HFFc6 (cell line): ENCODE results near the gene P2RY12. TPM values are rescaled to one million over a fixed set of nuclear protein-coding genes. Genes with fewer than 3 reads are reported as not detected.

Source experiments
- DNase-seq: peaks from one replicate; pipeline ENCODE4 v3.0.0-alpha.2; 2018
- H3K27ac Mint-ChIP-seq: 2 replicates; pipeline ENCODE4 v1.8.0; 2020; ENCODE audit warnings: mild to moderate bottlenecking, mixed read lengths
- H3K27me3 Mint-ChIP-seq: 2 replicates; pipeline ENCODE4 v1.8.0; 2021; ENCODE audit warnings: mild to moderate bottlenecking, moderate library complexity, mixed read lengths; ENCODE audit not compliant: insufficient read depth
- H3K36me3 Mint-ChIP-seq: 2 replicates; pipeline ENCODE4 v1.8.0; 2021; ENCODE audit warnings: low read depth, mixed read lengths
- H3K4me1 Mint-ChIP-seq: 2 replicates; pipeline ENCODE4 v1.8.0; 2020; ENCODE audit warnings: low read depth, mixed read lengths
- H3K4me3 Mint-ChIP-seq: 2 replicates; pipeline ENCODE4 v1.8.0; 2020; ENCODE audit warnings: mild to moderate bottlenecking, moderate library complexity, mixed read lengths
- H3K9me3 Mint-ChIP-seq: 2 replicates; pipeline ENCODE4 v1.8.0; 2020; ENCODE audit warnings: mild to moderate bottlenecking, mixed read lengths
- total RNA-seq, 6 experiments: library from RNA; stranded (reverse); fragmentation: NEBNext Ultra II Directional; extraction: Animal tissue kit (Norgen Biotek cat#: 25700); gene quantifications; 2 replicates in 1 of 6; 3 replicates in 5 of 6; pipeline ENCODE4 v1.2.3, GENCODE V29; 2021
- TF ChIP-seq, protein P1 (sequence below): fragments of 200-600 bp; sonication (generic); IDR thresholded peaks from 2 replicates; pipeline ENCODE4 v1.5.0; 2021; ENCODE audit warnings: antibody characterized with exemption, mild to moderate bottlenecking

Gene P2RY12
- total RNA-seq, 6 experiments from 2014 or later, result not detected

DNA sequence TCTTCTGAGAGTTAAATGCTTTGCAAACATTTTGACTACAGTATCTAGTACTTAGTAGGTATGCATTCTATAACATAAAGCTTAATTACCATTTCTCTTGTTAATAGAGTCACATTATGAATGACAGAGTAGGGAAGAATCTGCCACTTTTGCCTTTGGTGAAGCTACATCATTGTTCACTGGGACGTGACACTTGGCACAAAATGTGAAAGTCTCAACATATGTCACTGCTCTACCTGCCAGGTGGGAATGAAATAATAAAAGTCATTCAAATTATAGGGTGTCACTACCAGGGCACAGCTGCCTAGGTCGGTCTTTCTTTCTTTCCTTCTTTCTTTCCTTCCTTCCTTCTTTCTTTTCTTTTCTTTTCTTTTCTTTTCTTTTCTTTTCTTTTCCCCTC is 85.5 kb downstream of the P2RY12 start:
- Mint-ChIP-seq H3K9me3 (no peaks in the 10 kb centered on the region), H3K4me1 (peaks cover 32% of the 10 kb centered on the region), H3K27me3 (peaks cover 7% of the 10 kb centered on the region), H3K4me3 (no peak overlapping the region), H3K27ac (no peak overlapping the region), H3K36me3 (0 out of 2 replicates have a peak, but pooled peaks cover 4% of the 10 kb centered on the region)
- TF ChIP-seq, protein P1, sequence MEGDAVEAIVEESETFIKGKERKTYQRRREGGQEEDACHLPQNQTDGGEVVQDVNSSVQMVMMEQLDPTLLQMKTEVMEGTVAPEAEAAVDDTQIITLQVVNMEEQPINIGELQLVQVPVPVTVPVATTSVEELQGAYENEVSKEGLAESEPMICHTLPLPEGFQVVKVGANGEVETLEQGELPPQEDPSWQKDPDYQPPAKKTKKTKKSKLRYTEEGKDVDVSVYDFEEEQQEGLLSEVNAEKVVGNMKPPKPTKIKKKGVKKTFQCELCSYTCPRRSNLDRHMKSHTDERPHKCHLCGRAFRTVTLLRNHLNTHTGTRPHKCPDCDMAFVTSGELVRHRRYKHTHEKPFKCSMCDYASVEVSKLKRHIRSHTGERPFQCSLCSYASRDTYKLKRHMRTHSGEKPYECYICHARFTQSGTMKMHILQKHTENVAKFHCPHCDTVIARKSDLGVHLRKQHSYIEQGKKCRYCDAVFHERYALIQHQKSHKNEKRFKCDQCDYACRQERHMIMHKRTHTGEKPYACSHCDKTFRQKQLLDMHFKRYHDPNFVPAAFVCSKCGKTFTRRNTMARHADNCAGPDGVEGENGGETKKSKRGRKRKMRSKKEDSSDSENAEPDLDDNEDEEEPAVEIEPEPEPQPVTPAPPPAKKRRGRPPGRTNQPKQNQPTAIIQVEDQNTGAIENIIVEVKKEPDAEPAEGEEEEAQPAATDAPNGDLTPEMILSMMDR, result no peak
- no peak for DNase-seq

DNA sequence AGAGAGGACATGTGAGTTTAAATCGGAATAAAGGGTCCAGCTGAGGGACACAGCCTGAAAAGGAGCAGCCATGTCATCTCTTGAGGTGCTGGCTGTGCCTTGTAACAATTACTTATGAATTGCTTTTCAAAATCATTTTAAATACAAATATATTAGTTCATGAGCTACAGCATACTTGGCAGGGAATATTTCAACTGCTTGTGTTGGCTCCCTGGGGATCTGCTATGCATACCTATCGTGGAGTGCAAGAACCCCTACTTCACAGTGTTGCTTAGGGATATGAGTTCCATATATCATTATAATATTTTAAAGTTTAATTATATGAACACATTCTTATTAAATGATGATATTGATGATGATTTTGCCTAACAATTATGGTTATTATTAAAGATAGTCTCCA is 87.1 kb downstream of the P2RY12 start:
- no peak for DNase-seq
- Mint-ChIP-seq H3K4me1 (peaks cover 20% of the 10 kb centered on the region), H3K27ac (no peak overlapping the region), H3K36me3 (no peaks in the 10 kb centered on the region), H3K27me3 (peaks cover 7% of the 10 kb centered on the region), H3K4me3 (no peak overlapping the region), H3K9me3 (no peaks in the 10 kb centered on the region)
- TF ChIP-seq, protein P1, result no peak

DNA sequence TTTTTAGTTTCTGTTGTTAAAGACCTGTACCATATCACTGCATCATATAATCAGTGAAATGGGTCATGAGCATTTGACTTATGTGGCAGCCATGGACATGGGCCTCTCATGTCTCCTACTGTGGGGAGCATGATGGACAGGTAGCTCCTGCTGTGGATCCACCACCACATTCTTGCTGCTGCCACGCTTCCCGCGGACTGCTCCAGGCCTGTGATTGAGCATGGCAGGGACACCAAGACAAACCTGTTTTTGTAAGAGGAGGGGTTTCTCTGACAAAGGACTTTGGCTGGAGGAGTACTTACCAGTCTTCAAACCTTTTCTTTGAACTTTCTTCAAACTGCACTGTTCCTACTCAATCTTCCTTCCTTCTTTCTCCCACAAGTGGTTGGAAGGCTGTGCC is 88.3 kb downstream of the P2RY12 start:
- TF ChIP-seq, protein P1, result no peak

DNA sequence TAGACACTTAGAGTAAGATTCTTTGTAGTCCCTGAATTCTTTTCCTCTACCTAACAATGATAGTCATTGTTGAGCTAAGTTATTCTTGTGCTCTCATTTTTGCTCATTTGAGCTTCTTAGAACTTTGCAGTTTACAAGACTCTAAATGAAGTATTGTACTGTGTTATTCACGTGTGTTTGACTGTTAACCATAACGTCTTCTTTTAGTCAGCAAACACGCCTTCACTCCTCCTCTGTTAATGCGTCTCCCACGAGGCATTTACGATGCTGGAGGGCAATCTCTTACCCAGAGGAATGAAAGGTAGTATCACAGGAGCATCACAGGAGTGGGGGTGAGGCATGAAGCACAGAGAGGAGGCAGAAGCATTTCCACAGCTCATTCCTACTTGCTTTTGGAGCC is 91.4 kb downstream of the P2RY12 start:
- H3K27ac Mint-ChIP-seq, result no peak overlapping the region

More for the DNA sequence above, 88.3 kb downstream of the P2RY12 start:
- Mint-ChIP-seq H3K4me1 (peaks cover 8% of the 10 kb centered on the region), H3K36me3 (no peaks in the 10 kb centered on the region), H3K4me3 (no peak overlapping the region), H3K27ac (no peak overlapping the region), H3K9me3 (no peaks in the 10 kb centered on the region), H3K27me3 (peaks cover 4% of the 10 kb centered on the region)
- no peak for DNase-seq

DNA sequence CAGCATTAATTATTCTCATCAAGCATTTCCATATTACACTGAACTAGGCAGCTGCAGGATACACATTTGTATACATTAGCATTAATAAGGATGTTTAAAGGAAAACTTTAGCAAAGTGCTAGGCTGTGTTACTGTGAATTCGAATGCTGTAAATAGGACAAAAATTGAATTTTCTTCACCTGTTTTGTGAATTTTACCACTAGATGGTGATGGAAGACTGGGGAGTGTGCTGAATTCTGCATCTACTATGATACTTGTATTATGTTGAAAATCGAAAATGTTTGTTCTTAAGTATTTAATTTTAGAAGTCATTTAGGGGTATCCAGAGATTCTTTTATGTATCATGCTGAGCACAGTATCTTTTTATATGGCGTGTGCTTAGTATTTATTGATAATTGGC is 93.9 kb downstream of the P2RY12 start:
- peak; percentile 36 for DNase-seq
- TF ChIP-seq, protein P1, result peak; percentile 83
- H3K27ac Mint-ChIP-seq, result no peak overlapping the region
- H3K9me3 Mint-ChIP-seq, result no peaks in the 10 kb centered on the region
- no peak overlapping the region for H3K4me3 Mint-ChIP-seq
- H3K36me3 Mint-ChIP-seq, result no peaks in the 10 kb centered on the region
- peaks cover 6% of the 10 kb centered on the region; the same call in 1 of the 2 replicates for H3K27me3 Mint-ChIP-seq
- peaks cover 9% of the 10 kb centered on the region; the same call in 1 of the 2 replicates for H3K4me1 Mint-ChIP-seq

More for the DNA sequence above, 91.4 kb downstream of the P2RY12 start:
- H3K4me1 Mint-ChIP-seq, result peaks cover 9% of the 10 kb centered on the region; the same call in 1 of the 2 replicates
- no peaks in the 10 kb centered on the region for H3K36me3 Mint-ChIP-seq
- no peak for DNase-seq
- H3K9me3 Mint-ChIP-seq, result no peaks in the 10 kb centered on the region
- peaks cover 4% of the 10 kb centered on the region for H3K27me3 Mint-ChIP-seq
- TF ChIP-seq, protein P1, result no peak
- H3K4me3 Mint-ChIP-seq, result no peak overlapping the region

DNA sequence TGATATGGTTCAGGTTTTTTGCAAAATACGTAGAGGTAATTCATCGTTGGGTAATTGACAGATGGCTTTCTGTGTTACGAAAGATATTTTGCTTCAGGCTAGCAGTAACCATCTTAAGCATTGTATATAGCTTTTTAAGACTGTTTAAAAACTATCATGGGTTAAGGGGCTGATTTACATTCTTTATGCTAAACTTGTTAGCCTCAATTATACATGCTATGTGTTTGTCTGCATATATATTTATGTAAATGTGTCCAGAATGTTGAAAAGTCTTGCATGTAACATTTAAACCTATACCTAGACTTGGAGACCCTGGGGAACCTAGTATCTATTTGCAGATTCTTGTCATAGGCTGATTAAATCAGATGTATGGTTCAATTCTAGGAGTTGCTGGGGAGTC is 95.1 kb downstream of the P2RY12 start:
- no peak overlapping the region for H3K27ac Mint-ChIP-seq
- no peaks in the 10 kb centered on the region for H3K36me3 Mint-ChIP-seq
- H3K27me3 Mint-ChIP-seq, result peaks cover 7% of the 10 kb centered on the region; the same call in 1 of the 2 replicates
- TF ChIP-seq, protein P1, result no peak
- H3K4me1 Mint-ChIP-seq, result peaks cover 9% of the 10 kb centered on the region; the same call in 1 of the 2 replicates
- DNase-seq, result no peak
- no peaks in the 10 kb centered on the region for H3K9me3 Mint-ChIP-seq
- no peak overlapping the region for H3K4me3 Mint-ChIP-seq
